ENCODE measurements around the gene TIGAR.

Gene TIGAR

DNA sequence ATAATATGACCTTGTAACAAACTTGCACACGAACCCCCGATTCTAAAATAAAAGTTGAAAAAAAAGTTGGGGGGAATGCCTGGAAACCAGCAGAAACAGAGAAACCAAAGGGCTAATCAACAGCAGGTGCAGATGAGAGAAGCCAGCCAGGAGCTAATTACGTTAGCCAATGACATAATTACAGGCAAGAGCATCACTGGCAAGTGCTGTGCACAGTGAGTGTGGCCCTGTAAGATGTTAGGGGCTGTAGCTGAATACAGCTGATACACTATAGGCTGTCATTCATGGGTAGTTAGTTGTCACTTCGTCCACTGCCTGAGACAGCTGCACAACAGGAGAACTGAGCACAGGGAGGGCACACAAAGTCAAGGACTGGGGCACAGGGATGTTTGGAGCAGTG lies 65.8 kb downstream of the TIGAR start:
- no peak for DNase-seq

DNA sequence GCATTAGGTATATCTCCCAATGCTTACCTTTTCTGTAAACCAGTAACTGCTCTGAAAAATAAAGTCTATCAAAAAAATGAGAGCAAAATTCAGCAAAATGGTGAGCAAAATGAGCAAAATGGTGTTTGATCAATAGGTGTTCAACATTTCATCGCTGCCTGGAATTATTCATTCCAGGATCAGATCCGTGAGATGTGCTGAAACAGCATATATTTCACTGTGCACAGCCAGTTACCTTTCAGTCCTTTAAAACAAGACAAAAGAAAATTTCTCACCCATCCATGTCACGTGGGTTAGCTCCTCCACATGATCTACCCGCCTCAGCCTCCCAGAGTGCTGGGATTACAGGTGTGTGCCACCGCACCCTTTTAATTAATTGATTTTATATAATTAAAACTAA lies 66.6 kb downstream of the TIGAR start:
- DNase-seq: no peak

DNA sequence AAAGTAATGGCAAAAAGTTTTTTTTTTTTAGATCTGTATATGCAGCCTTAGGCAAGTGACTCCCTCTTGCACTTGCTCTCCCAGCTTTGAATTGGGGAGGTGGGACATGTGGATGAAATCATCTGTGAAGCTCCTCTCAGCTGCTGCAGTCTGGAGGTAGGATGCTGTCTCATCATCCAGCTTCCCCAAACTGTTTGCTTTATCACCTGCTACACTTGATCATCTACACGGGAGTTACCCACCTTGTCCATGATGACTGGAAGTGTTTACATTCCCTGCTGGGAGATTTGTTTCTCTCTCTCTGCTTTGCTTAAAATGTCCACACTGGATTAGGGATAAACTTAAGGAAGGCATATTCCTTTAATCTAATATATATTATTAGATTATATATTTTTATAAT lies 67.0 kb downstream of the TIGAR start:
- DNase-seq: no peak

DNA sequence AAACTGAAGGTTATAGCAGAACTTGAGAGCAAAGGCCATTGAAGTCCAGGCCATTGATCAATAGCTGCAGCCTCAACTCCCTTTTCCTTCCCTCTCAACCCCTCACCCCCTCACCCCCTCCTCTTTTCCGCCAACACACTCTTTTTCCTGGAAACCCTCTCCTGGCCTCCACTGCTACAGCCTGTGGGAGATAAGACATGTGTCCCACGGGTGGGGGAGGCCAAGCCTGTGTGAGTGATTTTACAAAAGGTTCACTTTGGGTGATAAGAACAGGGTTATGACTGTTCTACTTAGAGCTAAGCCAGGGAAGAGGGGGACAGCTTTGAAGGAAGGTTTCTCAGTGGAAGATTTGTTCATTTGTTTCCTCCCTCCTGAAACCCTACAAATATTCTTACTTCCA lies 67.6 kb downstream of the TIGAR start:
- no peak for DNase-seq

DNA sequence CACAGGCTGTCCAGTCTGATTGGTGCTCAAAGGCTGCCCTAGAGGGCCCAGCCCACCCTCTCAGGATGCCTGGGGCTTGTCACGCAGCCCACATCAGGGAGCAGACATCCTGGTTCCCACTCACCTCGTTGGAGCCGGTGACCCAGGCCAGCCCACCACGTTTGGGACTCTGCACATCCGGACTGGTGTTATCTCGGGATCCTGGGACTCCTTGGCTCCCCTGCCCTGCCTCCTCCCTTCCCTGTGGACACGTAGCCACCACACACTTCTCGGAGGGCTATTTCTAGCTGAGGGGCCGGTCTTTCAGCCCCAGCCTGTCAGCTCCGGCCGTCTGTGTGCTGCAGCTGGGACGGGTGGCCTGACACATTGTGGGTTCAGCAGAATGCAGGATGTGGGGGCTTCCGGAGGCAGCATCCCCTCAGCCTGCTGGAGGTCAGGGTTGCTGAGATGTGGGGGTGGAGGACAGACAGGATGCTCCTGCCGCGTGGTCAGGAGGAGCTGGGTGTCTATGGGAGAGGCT lies 71.3 kb downstream of the TIGAR start:
- no peak for DNase-seq

DNA sequence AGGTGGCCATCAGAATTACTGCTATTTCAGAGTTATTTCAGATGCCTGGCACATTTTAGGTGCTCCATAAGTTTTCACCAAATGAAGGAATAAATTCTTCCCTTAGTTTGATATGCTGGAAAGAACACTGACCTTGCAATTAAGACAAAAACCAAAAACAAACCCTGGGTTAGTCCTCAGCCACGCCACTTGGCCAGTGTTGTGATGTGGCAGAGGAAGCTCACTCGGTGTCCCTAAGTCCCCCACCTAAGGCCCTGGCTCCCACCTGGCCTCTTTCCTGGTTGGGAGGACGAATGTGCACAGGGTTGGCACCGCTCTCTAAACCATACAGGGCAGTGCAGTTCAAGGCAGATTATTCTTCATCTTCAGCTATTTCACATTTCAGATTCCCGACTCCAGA lies 72.2 kb downstream of the TIGAR start:
- DNase-seq: no peak

DNA sequence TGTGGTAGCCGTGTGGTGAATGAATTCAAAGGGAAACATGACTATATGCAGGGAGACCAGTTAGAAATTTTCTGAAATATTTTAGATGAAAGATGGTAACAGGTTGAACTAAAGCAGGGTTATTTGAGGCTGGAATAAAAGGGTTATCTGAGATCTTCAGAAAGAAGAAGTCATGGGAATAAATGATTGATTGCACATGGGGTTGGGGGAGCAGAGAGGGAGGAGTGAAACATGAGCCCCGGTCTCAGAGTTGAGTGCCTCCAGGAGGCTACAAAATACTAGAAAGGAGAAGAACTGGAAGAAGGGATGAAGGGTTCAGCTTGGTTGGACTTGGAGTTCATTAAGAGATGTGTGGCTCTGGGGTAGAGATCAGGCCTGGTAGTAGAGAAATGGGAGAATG lies 74.8 kb downstream of the TIGAR start:
- no peak for DNase-seq

DNA sequence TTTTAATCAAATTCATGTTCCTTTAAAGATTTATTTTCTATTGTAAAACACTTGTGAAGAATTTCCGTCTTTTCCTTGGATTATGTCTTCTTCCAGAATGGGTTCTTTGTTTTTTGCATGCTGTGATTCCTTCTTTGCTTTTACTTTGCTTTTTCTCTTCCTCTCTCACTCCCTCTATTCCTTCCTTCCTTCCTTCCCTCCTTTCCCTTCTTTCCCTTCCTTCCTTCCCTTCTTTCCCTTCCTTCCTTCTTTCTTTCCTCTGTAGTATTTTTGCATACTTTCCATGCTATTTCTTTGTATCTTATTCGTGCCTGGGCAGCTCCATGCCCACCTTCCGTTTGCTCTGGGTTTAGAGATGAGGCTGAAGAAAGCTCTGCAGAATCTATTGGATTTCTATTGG lies 80.1 kb downstream of the TIGAR start:
- no peak for DNase-seq

DNA sequence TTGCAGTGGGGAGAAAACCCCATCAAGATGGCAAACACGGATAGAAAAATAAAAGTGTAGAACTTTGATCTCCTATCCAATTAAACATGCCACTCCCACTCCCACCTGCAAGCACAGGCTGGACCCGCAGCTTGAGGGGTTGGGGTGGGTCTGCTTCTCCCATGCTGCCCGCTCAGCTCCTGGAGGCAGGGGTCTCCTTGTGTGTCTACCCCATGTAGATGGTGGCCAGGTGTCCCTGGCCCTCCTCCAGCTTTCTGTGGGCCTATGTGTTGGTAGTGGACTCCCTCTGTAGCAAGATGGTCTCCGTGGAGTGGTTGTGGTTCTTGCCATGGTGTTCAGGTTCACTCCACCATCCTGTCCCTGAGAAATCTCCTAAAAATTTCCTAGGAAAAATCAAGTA lies 82.0 kb downstream of the TIGAR start:
- no peak for DNase-seq

Data from NCI-H748 treated with DMSO at 0.1 percent for 48 hours (cell line).